Spleen (tissue), 11 donors: ENCODE data around the gene DDX11. TPM values are rescaled to one million over a fixed set of nuclear protein-coding genes. Genes with fewer than 3 reads are reported as not detected.

Experiments
- DNase-seq: peaks from one replicate; pipeline ENCODE4 v3.0.0-alpha.2; 2020
- H3K27ac ChIP-seq, 8 donors: fragments of 200-600 bp; sonication (generic) in 7 of 8; 1 replicate in 4 of 8; 2 replicates in 4 of 8; pipeline versions ENCODE4 v1.5.0 to v1.8.0; 2016 to 2021; ENCODE audit warnings: inconsistent platforms in 4 of 8, mild to moderate bottlenecking in 4 of 8, moderate library complexity in 1 of 8
- H3K27me3 ChIP-seq, 7 donors: fragments of 200-600 bp; sonication (generic) in 6 of 7; replicated peaks in 1 of 7; 1 replicate in 4 of 7; 2 replicates in 3 of 7; pipeline versions ENCODE4 v1.5.0 to v1.8.0; 2016 to 2021; ENCODE audit warnings: inconsistent platforms in 3 of 7, mild to moderate bottlenecking in 1 of 7
- H3K36me3 ChIP-seq, 6 donors: fragments of 200-600 bp; sonication (generic) in 5 of 6; 1 replicate in 4 of 6; 2 replicates in 2 of 6; pipeline versions ENCODE4 v1.5.0 to v1.8.0; 2016 to 2021; ENCODE audit warnings: inconsistent platforms in 2 of 6
- H3K4me1 ChIP-seq, 6 donors: fragments of 200-600 bp; sonication (generic) in 5 of 6; 1 replicate in 3 of 6; 2 replicates in 3 of 6; pipeline versions ENCODE4 v1.5.0 to v1.8.0; 2016 to 2021; ENCODE audit warnings: inconsistent platforms in 3 of 6
- H3K4me3 ChIP-seq, 8 donors: fragments of 200-600 bp; sonication (generic) in 7 of 8; 1 replicate in 4 of 8; 2 replicates in 4 of 8; pipeline versions ENCODE4 v1.5.0 to v1.8.0; 2016 to 2021; ENCODE audit warnings: inconsistent platforms in 4 of 8, mild to moderate bottlenecking in 4 of 8, moderate library complexity in 2 of 8
- H3K9me3 ChIP-seq, 8 donors: fragments of 200-600 bp; sonication (generic) in 7 of 8; 1 replicate in 4 of 8; 2 replicates in 4 of 8; pipeline versions ENCODE4 v1.5.0 to v1.8.0; 2016 to 2021; ENCODE audit warnings: inconsistent platforms in 4 of 8
- POLR2A ChIP-seq, 3 donors: fragments of 450-650 bp; IDR thresholded peaks; one replicate each; pipeline ENCODE4 v1.5.1; 2017; ENCODE audit warnings: antibody characterized with exemption in 3 of 3, mild to moderate bottlenecking in 1 of 3
- POLR2AphosphoS5 ChIP-seq, 3 donors: sonication (generic); formaldehyde crosslinking; IDR thresholded peaks; one replicate each; pipeline ENCODE4 v1.5.1; 2017; ENCODE audit warnings: antibody characterized with exemption in 3 of 3
- WGBS, 5 donors: extraction: QIAGEN DNeasy Blood & Tissue Kit in 3 of 5; methylation state at CpG; one replicate each; pipeline versions ENCODE4 v1.1.5 to v1.1.7; 2013 to 2018; 5-methylcytosine and 5-hydroxymethylcytosine counted together
- intact Hi-C: fragments of 100-400 bp; cut with DNase I; formaldehyde crosslinking; loops from one replicate; pipeline ENCODE4 v1.15.0; 2023; ENCODE audit warnings: low total_unique reads
- polyA plus RNA-seq, 3 donors: library from polyadenylated mRNA; stranded (reverse); fragments of 200-250 nt; gene quantifications; one replicate each; pipeline ENCODE4 v1.2.1, GENCODE V29; 2013
- total RNA-seq, 7 donors: library from RNA; depleted of rRNA in 3 of 7; stranded (reverse); fragments of >200 nt in 3 of 7; fragmentation: NEBNext Ultra II Directional in 4 of 7; extraction: Animal tissue kit (Norgen Biotek cat#: 25700) in 4 of 7; gene quantifications; one replicate each; pipeline versions ENCODE4 v1.1.0 to v1.2.1, GENCODE V29; 2016 to 2021
- TF ChIP-seq, protein P1 (sequence below), 11 experiments: fragments of 200-600 bp in 7 of 11; fragments of 450-650 bp in 4 of 11; sonication (generic) in 4 of 11; IDR thresholded peaks in 8 of 11; conservative IDR thresholded peaks in 3 of 11; 1 replicate in 7 of 11; 2 replicates in 4 of 11; pipeline versions ENCODE4 v1.4.0 to v1.8.0; 2016 to 2021; ENCODE audit warnings: antibody characterized with exemption in 11 of 11, inconsistent platforms in 4 of 11, mild to moderate bottlenecking in 1 of 11
- donor health status: healthy with polysubstance abuse.
- donor health status: DM: no; HTN: no; CAD: no; lungs with moderate emphysema.
- donor health status: DM: no; HTN: no; CAD: no.
- donor health status: Bipolar disorder and iron deficiency.
- donor health status: healthy.
- donor health status: DM: no; HTN: no; CAD: no.
- donor health status: DM: yes; HTN: yes; CAD: no.

Gene DDX11
- total and polyA plus RNA-seq, 10 donors, result 13.3 to 66.7 (median 34.0) TPM

DNA sequence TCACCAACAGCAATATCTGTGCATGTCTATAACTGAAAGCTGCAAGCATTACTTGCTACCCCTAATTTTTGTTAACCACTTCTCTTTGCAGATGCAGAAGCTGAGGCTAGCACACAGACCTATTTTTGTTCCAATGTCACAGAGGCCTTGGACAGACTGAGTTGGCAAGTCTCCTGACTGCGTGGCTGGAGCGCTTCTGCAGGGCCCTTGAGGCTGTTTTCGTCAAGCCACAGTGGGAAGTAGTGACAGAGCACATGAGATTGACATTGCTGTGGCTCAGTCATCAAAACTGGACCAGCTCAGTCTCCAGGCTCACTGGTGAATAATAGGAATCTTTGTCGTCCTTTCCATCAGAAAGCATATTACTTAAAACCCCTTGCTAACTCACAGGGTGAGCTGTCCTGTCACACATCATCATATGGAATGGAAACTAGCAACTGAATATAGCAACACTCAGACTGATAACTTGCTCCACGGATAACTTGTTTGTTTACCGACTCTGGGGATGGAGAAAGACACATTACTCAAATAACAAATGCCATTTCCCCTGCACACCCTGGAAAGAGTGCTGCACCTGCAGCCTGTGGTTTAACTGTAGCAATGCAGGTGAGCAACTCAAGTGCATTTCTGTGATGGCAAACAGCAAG lies 43.6 kb upstream of the DDX11 start:
- DNase-seq, result no peak
- TF ChIP-seq POLR2A (IDR thresholded peaks at IDR 0.05), result no peak
- TF ChIP-seq, protein P1, sequence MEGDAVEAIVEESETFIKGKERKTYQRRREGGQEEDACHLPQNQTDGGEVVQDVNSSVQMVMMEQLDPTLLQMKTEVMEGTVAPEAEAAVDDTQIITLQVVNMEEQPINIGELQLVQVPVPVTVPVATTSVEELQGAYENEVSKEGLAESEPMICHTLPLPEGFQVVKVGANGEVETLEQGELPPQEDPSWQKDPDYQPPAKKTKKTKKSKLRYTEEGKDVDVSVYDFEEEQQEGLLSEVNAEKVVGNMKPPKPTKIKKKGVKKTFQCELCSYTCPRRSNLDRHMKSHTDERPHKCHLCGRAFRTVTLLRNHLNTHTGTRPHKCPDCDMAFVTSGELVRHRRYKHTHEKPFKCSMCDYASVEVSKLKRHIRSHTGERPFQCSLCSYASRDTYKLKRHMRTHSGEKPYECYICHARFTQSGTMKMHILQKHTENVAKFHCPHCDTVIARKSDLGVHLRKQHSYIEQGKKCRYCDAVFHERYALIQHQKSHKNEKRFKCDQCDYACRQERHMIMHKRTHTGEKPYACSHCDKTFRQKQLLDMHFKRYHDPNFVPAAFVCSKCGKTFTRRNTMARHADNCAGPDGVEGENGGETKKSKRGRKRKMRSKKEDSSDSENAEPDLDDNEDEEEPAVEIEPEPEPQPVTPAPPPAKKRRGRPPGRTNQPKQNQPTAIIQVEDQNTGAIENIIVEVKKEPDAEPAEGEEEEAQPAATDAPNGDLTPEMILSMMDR (IDR thresholded peaks at IDR 0.05 in 8 of 11, conservative IDR thresholded peaks at IDR 0.05 in 3 of 11), result no peak
- TF ChIP-seq POLR2AphosphoS5 (IDR thresholded peaks at IDR 0.05), result peak in 2 of 3 donors; percentile 19 to 24

DNA sequence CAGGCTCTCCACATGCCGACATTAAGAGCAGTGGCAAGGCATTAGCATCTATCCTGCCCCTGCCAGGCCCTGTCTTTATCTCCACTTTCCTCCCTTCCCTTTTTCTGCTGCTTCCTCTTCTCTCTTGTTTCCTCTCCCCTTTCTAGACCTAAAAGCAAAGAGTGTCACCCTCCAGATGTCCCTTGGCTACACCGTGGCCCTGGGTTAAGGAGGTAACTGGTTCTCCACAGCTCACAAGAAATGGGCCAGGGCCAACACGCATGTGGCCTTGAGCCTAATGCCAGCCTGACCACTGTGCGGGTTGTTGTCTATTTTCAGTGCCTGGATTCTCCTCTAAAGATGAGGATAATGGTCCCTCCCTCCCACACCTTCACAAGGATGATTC lies 41.7 kb upstream of the DDX11 start:
- intact Hi-C loops, result no loop called here
- H3K4me1 ChIP-seq, result peaks cover 0 to 13% (median 7%) of the 10 kb centered on the region in 6 donors
- TF ChIP-seq, protein P1 (IDR thresholded peaks at IDR 0.05 in 8 of 11, conservative IDR thresholded peaks at IDR 0.05 in 3 of 11), result no peak
- TF ChIP-seq POLR2AphosphoS5 (IDR thresholded peaks at IDR 0.05) (no peak), POLR2A (IDR thresholded peaks at IDR 0.05) (no peak)

More for the DNA sequence above, 43.6 kb upstream of the DDX11 start:
- H3K27me3 ChIP-seq, result no peaks in the 10 kb centered on the region
- H3K36me3 ChIP-seq, result no peaks in the 10 kb centered on the region
- no peaks in the 10 kb centered on the region for H3K9me3 ChIP-seq
- intact Hi-C loops, result no loop called here
- peaks cover 0 to 13% (median 7%) of the 10 kb centered on the region in 6 donors for H3K4me1 ChIP-seq
- H3K4me3 ChIP-seq, result no peak overlapping the region
- 41 to 68% (median 55%) methylated on average over 6 of the region's 6 CpGs for WGBS, 5 donors
- H3K27ac ChIP-seq, result peak overlapping the region in 3 of 8 donors; percentile 31 to 41 (median 36)

DNA sequence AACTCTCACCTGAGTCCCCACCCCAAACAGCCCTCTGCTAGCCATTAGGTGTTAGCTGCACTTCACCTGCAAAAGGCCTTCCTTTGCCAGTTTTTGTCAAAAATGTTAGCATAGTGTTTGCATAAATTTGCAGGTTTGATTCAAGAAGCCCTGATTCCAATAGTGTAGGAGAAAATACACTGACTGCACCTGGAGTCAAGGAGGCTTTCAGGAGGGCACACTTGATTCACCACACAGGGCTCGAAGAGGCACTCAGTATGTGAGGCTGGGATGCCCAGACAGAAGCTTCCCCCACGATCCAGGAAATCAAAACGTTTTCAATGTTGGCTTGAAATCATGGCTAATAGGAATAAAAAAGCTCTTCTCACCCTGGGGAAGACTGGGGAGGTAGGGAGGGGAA lies 40.5 kb upstream of the DDX11 start:
- intact Hi-C loops, result no loop called here
- H3K27me3 ChIP-seq, result peaks cover 0 to 4% (median 0%) of the 10 kb centered on the region in 7 donors
- H3K27ac ChIP-seq, result no peak overlapping the region
- DNase-seq, result no peak
- WGBS, 5 donors, result 42 to 85% (median 68%) methylated on average over 3 of the region's 3 CpGs
- H3K9me3 ChIP-seq, result no peaks in the 10 kb centered on the region
- no peaks in the 10 kb centered on the region for H3K36me3 ChIP-seq
- peaks cover 0 to 13% (median 7%) of the 10 kb centered on the region in 6 donors for H3K4me1 ChIP-seq
- no peak for TF ChIP-seq POLR2A (IDR thresholded peaks at IDR 0.05)
- TF ChIP-seq, protein P1 (IDR thresholded peaks at IDR 0.05 in 8 of 11, conservative IDR thresholded peaks at IDR 0.05 in 3 of 11), result no peak
- TF ChIP-seq POLR2AphosphoS5 (IDR thresholded peaks at IDR 0.05), result no peak
- no peak overlapping the region for H3K4me3 ChIP-seq

More for the DNA sequence above, 41.7 kb upstream of the DDX11 start:
- no peaks in the 10 kb centered on the region for H3K36me3 ChIP-seq
- WGBS, 5 donors, result 45 to 61% (median 56%) methylated on average over 4 of the region's 4 CpGs
- no peak overlapping the region for H3K27ac ChIP-seq
- no peaks in the 10 kb centered on the region for H3K27me3 ChIP-seq
- no peak overlapping the region for H3K4me3 ChIP-seq
- H3K9me3 ChIP-seq, result no peaks in the 10 kb centered on the region
- no peak for DNase-seq

DNA sequence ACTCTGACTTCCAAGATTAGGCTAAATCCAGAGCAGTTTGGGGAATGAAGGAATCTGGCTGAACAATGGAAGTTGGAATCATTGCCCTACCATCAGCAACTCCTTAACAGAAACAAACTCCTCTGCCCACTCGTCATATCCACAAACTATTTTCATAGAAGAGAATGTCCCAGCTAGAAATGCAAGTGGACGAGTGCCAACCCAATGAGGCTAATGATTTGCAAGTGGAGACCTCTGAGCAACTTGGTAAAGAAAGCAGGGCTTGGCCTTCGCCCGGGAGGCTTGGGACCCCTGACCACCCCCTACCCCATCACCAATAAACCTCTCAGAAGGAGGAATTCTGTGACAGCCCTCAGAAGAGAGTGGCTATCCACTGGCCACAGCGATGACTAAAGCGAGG lies 40.0 kb upstream of the DDX11 start:
- H3K27ac ChIP-seq, result no peak overlapping the region

More for the DNA sequence above, 40.0 kb upstream of the DDX11 start:
- TF ChIP-seq POLR2A (IDR thresholded peaks at IDR 0.05) (no peak), POLR2AphosphoS5 (IDR thresholded peaks at IDR 0.05) (no peak)
- TF ChIP-seq, protein P1 (IDR thresholded peaks at IDR 0.05 in 8 of 11, conservative IDR thresholded peaks at IDR 0.05 in 3 of 11), result no peak
- no peak overlapping the region for H3K4me3 ChIP-seq
- peaks cover 0 to 13% (median 7%) of the 10 kb centered on the region in 6 donors for H3K4me1 ChIP-seq
- DNase-seq, result no peak
- no peaks in the 10 kb centered on the region for H3K9me3 ChIP-seq
- intact Hi-C loops, result no loop called here
- 68 to 90% (median 86%) methylated on average over 6 of the region's 6 CpGs for WGBS, 5 donors
- H3K27me3 ChIP-seq, result peaks cover 0 to 6% (median 0%) of the 10 kb centered on the region in 7 donors
- no peaks in the 10 kb centered on the region for H3K36me3 ChIP-seq
